PC-3 (cell line): ENCODE results near the gene NRAP. TPM values are rescaled to one million over a fixed set of nuclear protein-coding genes. Genes with fewer than 3 reads are reported as not detected.

Source experiments
- ATAC-seq: fragments of 200-7000 bp; cut with Tn5 transposase; 2 replicates; pipeline ENCODE4 v1.9.1; 2020; ENCODE audit warnings: mild to moderate bottlenecking, moderate library complexity
- BruUV-seq: library from RNA; stranded (reverse); fragments of 400-500 nt; replicated peaks from 2 replicates; lab custom pipeline; 2021; lab: Mats Ljungman, UMichigan
- CTCF ChIA-PET: fragments of 300-600 bp; sonication (Branson Sonifier 250); formaldehyde crosslinking; loops from one replicate; lab custom pipeline; 2022; ENCODE audit warnings: antibody characterized with exemption; lab: Charles Lee
- POLR2A ChIA-PET: fragments of 300-600 bp; sonication (Branson Sonifier 250); formaldehyde crosslinking; loops from one replicate; lab custom pipeline; 2022; ENCODE audit warnings: antibody characterized with exemption; ENCODE audit not compliant: unreplicated experiment; lab: Charles Lee
- DNase-seq: peaks from one replicate; pipeline ENCODE4 v3.0.0-alpha.2; 2015
- H2AFZ ChIP-seq: fragments of 300-600 bp; sonication (generic); 2 replicates; pipeline ENCODE4 v1.6.0; 2016; ENCODE audit warnings: antibody characterized with exemption, low read length
- H3F3A ChIP-seq: fragments of 300-600 bp; sonication (generic); one replicate; pipeline ENCODE4 v1.6.0; 2017; ENCODE audit warnings: antibody characterized with exemption, low read length, control low read depth, mild to moderate bottlenecking; ENCODE audit not compliant: unreplicated experiment
- H3K27ac ChIP-seq: fragments of 300-600 bp; sonication (generic); 2 replicates; pipeline ENCODE4 v1.5.1; 2016; ENCODE audit warnings: mild to moderate bottlenecking, low read length
- H3K27me3 ChIP-seq: fragments of 300-600 bp; sonication (generic); 2 replicates; pipeline ENCODE4 v1.6.1; 2016; ENCODE audit warnings: low read length, mixed read lengths
- H3K36me3 ChIP-seq: fragments of 300-600 bp; sonication (generic); 2 replicates; pipeline ENCODE4 v1.6.1; 2016; ENCODE audit warnings: low read depth, mixed run types, low read length, mixed read lengths
- H3K4me1 ChIP-seq: fragments of 300-600 bp; sonication (generic); 2 replicates; pipeline ENCODE4 v1.5.1; 2016; ENCODE audit warnings: low read length; ENCODE audit not compliant: insufficient read depth
- H3K4me2 ChIP-seq: fragments of 300-600 bp; sonication (generic); 2 replicates; pipeline ENCODE4 v1.6.0; 2016; ENCODE audit warnings: low read length
- H3K4me3 ChIP-seq: fragments of 300-600 bp; sonication (generic); 2 replicates; pipeline ENCODE4 v1.5.1; 2016; ENCODE audit warnings: mild to moderate bottlenecking, low read length, mixed read lengths
- H3K79me2 ChIP-seq: fragments of 300-600 bp; sonication (generic); 2 replicates; pipeline ENCODE4 v1.6.1; 2017; ENCODE audit warnings: low read length, mixed read lengths
- H3K9ac ChIP-seq: fragments of 300-600 bp; sonication (generic); 2 replicates; pipeline ENCODE4 v1.6.0; 2016; ENCODE audit warnings: mild to moderate bottlenecking, low read length
- H3K9me2 ChIP-seq: fragments of 300-600 bp; sonication (generic); replicated peaks from 2 replicates; pipeline ENCODE4 v1.6.1; 2016; ENCODE audit warnings: mixed run types, low read length, mixed read lengths
- H3K9me3 ChIP-seq: fragments of 300-600 bp; sonication (generic); 2 replicates; pipeline ENCODE4 v1.6.1; 2016; ENCODE audit warnings: low read length, mixed read lengths
- H4K20me1 ChIP-seq: fragments of 300-600 bp; sonication (generic); 2 replicates; pipeline ENCODE4 v1.6.1; 2016; ENCODE audit warnings: low read length, mixed read lengths
- EZH2 ChIP-seq: fragments of 300-600 bp; sonication (generic); IDR thresholded peaks from one replicate; pipeline ENCODE4 v1.6.1; 2017; ENCODE audit warnings: antibody characterized with exemption, mild to moderate bottlenecking, low read length; ENCODE audit not compliant: unreplicated experiment
- EZH2phosphoT487 ChIP-seq: fragments of 300-600 bp; sonication (generic); IDR thresholded peaks from 2 replicates; pipeline ENCODE4 v1.6.1; 2018; ENCODE audit warnings: mild to moderate bottlenecking, antibody characterized with exemption, low read length, borderline replicate concordance
- intact Hi-C: fragments of 100-400 bp; cut with micrococcal nuclease; formaldehyde crosslinking; loops from 2 replicates; pipeline ENCODE4 v1.9.0; 2023
- total RNA-seq: library from RNA; depleted of rRNA; stranded (reverse); fragments of >200 nt; gene quantifications from 2 replicates; pipeline ENCODE4 v1.2.3, GENCODE V29; 2014
- TF ChIP-seq, protein P1 (sequence below): fragments of 300-600 bp; sonication (generic); conservative IDR thresholded peaks from 2 replicates; pipeline ENCODE4 v1.5.1; 2017; ENCODE audit warnings: antibody characterized with exemption, low read depth, mild to moderate bottlenecking, low read length

Gene NRAP
- total RNA-seq, 1 experiment from 2014 or later: not detected

DNA sequence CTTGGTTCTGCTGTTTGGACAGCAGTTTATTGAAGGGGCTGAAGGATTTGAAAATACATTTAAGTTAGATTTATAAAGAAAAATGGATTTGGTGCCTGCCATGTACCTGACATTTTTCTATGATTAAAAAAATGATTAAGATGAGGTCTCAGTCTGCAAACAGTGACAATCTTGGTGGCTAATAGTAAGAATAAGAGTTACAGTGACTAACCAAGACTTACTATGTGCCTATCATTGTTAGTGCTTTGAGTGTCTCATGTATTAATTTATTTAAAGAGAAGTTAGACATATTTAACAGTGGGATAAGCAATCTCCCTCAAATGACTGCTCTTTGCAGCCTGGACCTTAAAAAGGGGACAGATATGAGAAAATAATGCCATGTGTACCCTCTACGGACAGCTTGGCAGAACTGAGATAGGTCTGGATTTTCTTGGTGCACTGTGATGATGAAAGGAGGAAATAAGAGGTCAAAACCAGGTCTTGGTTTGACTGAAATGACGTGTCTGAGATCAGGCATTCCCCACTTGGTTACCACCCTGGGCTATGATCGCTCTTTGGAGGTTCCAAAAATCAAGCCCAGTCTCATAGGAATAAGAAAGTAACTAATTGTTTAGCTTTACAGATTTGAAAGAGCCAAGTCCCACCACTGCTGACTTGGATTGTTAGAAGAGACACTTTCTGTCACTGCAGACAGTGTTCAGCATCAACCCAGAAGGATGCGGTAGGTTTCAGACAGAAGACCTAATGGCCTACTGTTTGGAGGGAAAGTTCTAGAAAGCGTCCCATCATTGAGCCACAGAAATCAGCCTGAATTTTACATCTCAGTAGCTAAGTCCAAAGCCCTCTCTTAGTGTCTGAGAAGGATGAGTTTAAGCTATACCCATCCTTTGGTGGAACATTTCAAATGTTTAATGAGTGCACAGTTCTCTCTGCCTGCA is 18.0 kb upstream of the NRAP start:
- no peaks in the 10 kb centered on the region for H3K27me3 ChIP-seq
- POLR2A ChIA-PET: no interaction called here
- no peaks in the 10 kb centered on the region; the same call in 1 of the 2 replicates for H3K36me3 ChIP-seq
- intact Hi-C loops: no loop called here
- H3K4me2 ChIP-seq: peak overlapping the region; percentile 96; the same call in 1 of the 2 replicates
- H4K20me1 ChIP-seq: no peaks in the 10 kb centered on the region
- H3F3A ChIP-seq: no peaks in the 10 kb centered on the region
- CTCF ChIA-PET: no interaction called here
- H3K4me1 ChIP-seq: 0 out of 2 replicates have a peak, but pooled peaks cover 5% of the 10 kb centered on the region
- H3K9me2 ChIP-seq: no peaks in the 10 kb centered on the region
- no peak overlapping the region for H3K4me3 ChIP-seq
- no peak for TF ChIP-seq EZH2phosphoT487
- TF ChIP-seq EZH2: no peak
- TF ChIP-seq, protein P1, sequence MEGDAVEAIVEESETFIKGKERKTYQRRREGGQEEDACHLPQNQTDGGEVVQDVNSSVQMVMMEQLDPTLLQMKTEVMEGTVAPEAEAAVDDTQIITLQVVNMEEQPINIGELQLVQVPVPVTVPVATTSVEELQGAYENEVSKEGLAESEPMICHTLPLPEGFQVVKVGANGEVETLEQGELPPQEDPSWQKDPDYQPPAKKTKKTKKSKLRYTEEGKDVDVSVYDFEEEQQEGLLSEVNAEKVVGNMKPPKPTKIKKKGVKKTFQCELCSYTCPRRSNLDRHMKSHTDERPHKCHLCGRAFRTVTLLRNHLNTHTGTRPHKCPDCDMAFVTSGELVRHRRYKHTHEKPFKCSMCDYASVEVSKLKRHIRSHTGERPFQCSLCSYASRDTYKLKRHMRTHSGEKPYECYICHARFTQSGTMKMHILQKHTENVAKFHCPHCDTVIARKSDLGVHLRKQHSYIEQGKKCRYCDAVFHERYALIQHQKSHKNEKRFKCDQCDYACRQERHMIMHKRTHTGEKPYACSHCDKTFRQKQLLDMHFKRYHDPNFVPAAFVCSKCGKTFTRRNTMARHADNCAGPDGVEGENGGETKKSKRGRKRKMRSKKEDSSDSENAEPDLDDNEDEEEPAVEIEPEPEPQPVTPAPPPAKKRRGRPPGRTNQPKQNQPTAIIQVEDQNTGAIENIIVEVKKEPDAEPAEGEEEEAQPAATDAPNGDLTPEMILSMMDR: no peak
- H3K27ac ChIP-seq: no peak overlapping the region
- H3K79me2 ChIP-seq: peaks cover 28% of the 10 kb centered on the region; the same call in 1 of the 2 replicates
- H3K9me3 ChIP-seq: no peaks in the 10 kb centered on the region; the same call in 1 of the 2 replicates
- no peak overlapping the region for H2AFZ ChIP-seq
- DNase-seq: no peak
- ATAC-seq: no peak
- no TSS peak for BruUV-seq
- H3K9ac ChIP-seq: no peak overlapping the region

DNA sequence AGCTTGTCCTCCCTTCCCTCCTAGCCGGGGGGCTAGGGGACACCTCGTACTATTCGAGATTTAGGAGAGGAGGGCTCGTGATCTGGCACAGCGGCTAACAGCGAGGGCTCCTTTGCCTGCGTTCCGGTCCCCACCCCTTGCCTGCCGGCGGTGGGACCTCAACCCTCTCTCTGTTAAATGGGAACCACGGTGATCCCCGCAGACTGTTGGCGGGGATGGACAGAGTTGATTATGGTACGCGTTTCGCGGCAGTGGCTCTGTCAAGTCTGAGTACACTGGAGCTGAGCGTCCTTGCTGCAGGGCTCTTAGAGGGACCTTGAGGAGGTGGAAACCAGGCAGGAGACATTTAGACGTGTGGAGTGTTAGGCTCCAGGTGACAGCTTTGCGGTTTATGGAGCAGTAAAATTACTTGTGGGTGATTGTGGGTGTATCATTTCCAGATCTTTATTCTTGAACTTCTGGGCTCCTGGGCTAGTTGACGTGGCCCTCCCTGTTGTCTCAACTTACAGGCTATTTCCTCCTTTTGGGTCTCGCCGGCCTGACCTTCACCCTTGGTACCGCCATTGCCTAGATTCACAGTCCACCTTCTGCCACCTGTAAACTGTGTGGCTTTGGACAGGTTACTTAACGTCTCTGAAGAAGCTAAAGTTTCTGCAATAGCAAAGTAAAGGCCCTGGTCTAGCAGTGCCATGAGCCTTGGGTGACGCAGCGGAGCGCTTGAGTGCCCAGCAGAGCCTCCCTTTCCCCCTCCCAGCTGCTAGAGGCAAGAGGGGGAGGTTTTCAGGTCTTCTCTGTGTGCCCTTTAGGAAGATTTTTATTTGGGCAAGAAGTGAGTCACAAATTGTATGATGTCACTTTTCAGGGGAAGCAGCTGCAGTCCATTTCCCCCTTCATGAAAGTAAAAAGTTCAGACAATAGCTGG is 16.6 kb upstream of the NRAP start:
- no peaks in the 10 kb centered on the region for H3K9me3 ChIP-seq
- ChIA-PET CTCF (no interaction called here), POLR2A (interaction anchor here (0.5 kb wide), 1 partner anchor 250 kb away, joined by 5 read pairs; no protein-coding TSS in a partner anchor)
- no peak for TF ChIP-seq EZH2
- TF ChIP-seq EZH2phosphoT487: no peak
- TF ChIP-seq, protein P1: no peak
- H3K27me3 ChIP-seq: no peaks in the 10 kb centered on the region
- H3K4me1 ChIP-seq: 0 out of 2 replicates have a peak, but pooled peaks cover 5% of the 10 kb centered on the region
- H3K36me3 ChIP-seq: no peaks in the 10 kb centered on the region; the same call in 1 of the 2 replicates
- peak overlapping the region; percentile 96 for H3K4me2 ChIP-seq
- H2AFZ ChIP-seq: peak overlapping the region; percentile 98
- BruUV-seq: TSS peak; percentile 41
- H4K20me1 ChIP-seq: no peaks in the 10 kb centered on the region
- DNase-seq (peak; percentile 69), ATAC-seq (peak; percentile 54)
- H3K4me3 ChIP-seq: peak overlapping the region; percentile 99
- peak overlapping the region; percentile 86 for H3K9ac ChIP-seq
- no peaks in the 10 kb centered on the region for H3F3A ChIP-seq
- no peaks in the 10 kb centered on the region for H3K9me2 ChIP-seq
- H3K27ac ChIP-seq: peak overlapping the region; percentile 67
- peaks cover 22% of the 10 kb centered on the region; the same call in 1 of the 2 replicates for H3K79me2 ChIP-seq
- intact Hi-C loops: no loop called here
